Stimulated activated CD4-positive, alpha-beta T cell treated with anti-CD3 and anti-CD28 coated beads, Interleukin-2, amount 100 ng/mL, for 24 hours (primary cell): ENCODE measurements around the gene SLC38A3.
A peak's percentile ranks its signal among the peaks of the same experiment; 100 is the strongest.
"Not testable (repeated sequence)": the region's sequence is repeated elsewhere in the genome, so short reads cannot be mapped to it uniquely, and the experiment has no call there.

Experiments
- DNase-seq, 2 donors: peaks; one replicate each; pipeline ENCODE4 v3.0.0-alpha.2; 2020

SLC38A3 gene

GRCh38 chr3:50235716-50236483, 30.8 kb downstream of the SLC38A3 start, which contains the start of gene GNAI2:
GNAI2 (plus strand) TSS chr3:50236204; CDS start chr3:50236336, 132 bp downstream.
- DNase-seq: peak; percentile 99

DNA sequence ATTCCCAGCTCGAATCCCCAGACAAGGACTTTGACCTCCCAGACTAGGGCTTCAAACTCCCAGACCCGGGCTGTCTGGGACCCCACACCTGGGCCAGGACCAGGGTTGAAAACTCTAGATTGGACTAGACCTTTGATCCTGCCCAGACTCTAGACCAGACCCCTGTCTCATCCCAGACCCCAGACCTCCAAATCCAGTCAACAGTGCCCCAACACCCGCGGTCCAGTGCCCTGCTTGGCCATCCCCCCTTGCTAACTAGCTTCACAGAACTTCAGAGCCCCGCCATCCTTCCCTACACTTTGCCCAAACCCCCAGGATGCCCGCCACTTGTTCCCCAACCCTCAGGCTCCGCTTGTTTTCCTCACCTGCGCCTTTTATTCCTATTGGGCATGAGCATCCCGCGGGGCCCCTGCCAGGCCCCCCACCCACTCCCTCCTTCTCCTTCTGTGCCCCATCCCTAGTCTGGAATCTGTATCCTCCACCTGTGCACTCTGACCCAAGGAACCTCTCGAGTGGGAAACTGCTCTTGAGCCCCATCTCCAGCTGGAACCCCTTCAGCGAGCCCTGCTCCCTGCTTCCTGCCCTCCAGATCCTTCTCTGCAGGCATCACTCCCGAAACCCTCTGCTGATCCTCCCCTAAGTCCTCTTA, 31.5 kb downstream of the SLC38A3 start:
- DNase-seq: no peak

GRCh38 chr3:50237133-50237651, 32.1 kb downstream of the SLC38A3 start:
- DNase-seq: peak in 1 of 2 donors; percentile 37

- peak; percentile 87 to 91 for DNase-seq
Observed at GRCh38 chr3:50237754-50238548, 32.9 kb downstream of the SLC38A3 start.

- DNase-seq: peak in 1 of 2 donors; percentile 39
Observed at GRCh38 chr3:50238549-50239026, 33.5 kb downstream of the SLC38A3 start.

GRCh38 chr3:50239649-50240048, 34.6 kb downstream of the SLC38A3 start:
- no peak for DNase-seq

GRCh38 chr3:50241163-50241562, 36.1 kb downstream of the SLC38A3 start:
- DNase-seq: no peak

GRCh38 chr3:50241713-50242380, 36.8 kb downstream of the SLC38A3 start:
- no peak for DNase-seq

DNA sequence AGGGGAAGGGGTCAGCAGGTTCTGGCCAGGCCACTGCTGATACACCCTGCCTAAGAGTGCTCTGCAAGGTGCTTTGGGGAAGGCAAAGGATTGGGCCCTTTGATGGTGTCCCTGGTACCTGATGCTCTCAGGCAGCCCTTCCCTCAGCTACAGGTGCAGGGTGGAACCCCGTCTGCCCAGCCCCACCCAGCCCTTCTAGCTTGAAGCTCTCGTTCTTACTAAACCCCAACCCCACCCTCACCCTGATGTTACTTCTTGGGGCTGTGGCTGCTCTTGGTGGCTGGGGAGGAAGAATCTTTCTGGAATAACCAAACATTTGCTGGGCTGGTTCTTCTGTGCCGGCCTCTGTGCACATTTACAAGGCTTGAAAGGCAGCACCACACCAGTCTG, 37.3 kb downstream of the SLC38A3 start:
- DNase-seq: no peak

DNA sequence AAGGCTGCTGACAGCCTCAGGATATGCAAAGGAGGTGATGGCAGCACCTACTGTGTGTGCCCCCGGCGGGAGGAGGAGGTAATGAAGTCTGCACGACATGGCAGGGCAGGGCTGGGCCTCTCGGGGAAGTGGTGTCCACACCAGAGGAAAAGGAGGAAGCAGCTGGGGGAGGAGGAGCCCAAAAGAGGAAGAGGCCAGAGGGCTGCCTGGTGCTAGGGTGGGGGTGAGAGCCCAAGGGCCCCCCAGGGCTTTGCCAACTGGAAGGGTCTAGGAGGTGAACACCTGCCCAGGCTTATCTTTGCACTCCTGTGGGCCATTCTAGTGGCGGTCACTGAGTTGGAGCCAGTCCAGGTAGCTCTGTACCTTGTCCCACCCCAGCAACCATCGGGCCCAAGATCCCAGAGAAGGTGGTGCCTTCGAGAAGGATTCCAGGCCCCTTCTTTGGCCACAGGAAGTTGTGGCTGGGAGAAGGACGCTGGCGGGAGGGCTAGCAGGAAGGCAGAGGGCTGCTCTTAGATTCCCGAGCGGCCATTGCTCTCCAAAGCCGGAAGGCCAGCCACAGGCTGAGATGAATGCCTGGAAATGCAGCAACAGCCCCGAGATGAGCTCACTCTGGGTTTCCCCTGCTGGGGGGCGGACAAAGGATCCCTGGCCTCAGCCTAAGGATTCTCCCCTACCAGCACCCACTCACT, 37.9 kb downstream of the SLC38A3 start:
- DNase-seq: peak; percentile 52 to 53

DNA sequence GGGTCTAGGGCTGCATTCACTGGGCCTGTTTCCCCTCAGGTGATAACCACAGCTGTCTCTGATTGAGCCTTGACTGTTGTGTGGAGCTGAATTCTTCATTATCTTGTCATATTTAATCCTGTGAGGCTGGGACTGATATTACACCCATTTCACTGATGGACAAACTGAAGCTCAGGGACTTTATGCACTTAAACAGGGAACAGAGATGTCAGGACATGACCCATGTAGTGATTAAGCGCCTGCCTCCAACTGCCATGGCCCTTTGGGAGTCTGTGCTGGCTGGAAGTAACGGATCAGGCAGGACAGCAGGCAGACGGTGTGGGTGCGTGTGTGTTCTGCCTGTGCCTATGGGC, 38.4 kb downstream of the SLC38A3 start:
- no peak for DNase-seq

DNA sequence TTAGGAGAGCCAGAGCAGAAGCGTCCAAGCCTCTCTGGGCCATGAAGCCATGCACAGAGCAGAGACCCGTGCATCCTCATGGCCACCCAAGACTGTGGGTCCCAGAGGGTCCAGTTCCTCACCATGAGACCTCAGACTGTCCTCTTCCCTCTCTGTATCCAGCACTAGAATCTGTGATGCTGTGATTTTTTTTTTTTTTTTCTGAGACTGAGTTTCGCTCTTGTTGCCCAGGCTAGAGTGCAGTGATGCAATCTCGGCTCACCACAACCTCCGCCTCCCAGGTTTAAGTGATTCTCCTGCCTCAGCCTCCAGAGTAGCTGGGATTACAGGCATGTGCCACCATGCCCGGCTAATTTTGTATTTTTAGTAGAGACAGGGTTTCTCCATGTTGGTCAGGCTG, 39.7 kb downstream of the SLC38A3 start:
- not testable (repeated sequence) for DNase-seq

GRCh38 chr3:50245251-50245745, 40.2 kb downstream of the SLC38A3 start:
- no peak for DNase-seq

DNA sequence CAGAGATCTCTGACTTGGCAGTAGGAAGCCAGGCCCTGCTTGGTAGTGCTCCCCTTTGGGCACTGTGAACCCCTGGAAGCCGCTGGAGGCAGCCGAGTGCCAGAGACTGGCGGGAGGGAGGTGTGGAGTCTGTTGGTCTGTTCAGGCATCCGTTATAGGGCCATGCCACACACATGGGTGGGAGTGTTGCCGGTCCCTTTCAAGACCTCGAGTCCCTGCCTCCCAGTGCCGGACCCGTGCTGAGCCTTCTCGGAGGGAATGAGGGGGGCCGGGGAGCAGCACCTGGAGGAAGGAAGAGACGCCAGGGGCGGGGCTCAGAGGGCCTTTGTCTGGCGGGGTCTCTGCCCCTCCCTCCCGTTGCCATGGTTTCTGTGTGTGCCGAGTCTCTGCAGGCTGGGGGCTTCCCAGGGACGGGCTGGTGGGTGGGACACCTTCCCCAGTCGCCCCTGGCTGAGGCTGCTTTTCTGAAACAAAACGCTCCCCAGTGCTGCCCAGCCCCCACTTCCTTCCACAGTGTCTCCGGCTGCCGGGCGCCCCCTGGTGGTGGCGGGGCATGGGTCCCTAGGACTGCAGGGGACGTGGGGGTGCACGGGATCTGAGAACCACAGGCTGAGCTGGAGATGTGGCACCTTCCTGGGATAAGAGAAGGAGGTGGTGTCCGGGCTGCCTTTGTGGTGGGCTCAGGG, 40.9 kb downstream of the SLC38A3 start:
- peak; percentile 98 to 99 for DNase-seq

DNA sequence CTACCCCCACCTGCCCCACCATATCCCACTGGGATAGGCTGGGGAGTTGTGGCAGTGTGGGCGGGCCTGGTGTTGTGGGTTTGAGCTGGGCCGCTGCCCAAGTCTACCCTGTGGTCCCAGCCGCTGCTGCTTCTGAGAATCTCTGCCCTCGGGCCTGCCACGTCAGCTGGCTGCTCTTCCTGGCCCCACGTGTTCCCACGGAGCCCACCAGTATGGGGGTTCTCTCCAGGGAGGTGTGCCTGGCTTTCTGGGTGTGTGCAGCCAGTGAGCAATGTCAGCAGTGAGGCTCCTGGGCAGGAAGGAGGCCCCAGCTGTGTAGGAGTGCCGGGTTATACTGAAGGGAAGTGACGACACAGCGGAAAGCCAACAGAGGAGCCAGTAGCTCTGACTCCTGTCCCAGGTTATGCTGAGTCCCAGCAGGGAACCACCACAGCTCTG, 41.5 kb downstream of the SLC38A3 start:
- peak; percentile 85 to 86 for DNase-seq

DNA sequence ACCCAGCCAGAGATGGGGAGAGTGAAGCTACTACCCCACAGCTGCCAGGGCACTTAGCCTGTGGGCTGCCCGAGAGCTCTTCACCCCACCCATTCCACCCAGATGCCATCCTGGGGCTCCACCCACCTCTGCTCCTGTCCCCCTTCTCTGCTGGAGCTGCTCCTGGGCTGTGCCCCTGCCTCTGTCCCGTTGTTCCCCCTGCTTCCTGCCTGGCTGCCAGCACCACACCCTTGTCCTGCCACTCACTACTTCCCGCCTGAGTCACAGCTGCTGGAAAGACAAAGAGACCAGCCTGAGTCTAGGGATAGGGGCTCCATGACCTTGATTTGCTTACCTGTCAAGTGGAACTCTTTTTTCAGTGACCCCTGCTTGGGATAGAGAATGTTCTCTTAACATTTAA, 43.3 kb downstream of the SLC38A3 start:
- no peak for DNase-seq

DNA sequence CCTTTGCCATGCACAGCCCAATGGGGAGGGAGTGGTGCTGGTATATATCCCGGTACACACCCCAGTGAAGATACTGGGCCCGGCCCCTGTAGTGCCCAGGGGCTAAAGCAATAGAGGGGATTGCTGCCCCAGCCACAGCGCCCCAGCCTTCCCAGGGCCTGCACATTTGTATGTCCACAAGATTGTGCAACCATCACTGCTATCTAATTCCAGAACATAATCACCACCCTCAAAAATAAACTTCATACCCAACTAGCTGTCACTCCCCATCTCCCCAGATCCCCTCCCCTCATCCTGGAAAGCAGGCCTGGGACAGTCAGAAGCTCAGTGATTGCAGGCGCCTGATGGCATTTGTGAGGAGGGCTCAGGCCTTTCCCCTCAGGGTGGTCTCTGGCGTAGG, 44.4 kb downstream of the SLC38A3 start:
- DNase-seq: no peak

DNA sequence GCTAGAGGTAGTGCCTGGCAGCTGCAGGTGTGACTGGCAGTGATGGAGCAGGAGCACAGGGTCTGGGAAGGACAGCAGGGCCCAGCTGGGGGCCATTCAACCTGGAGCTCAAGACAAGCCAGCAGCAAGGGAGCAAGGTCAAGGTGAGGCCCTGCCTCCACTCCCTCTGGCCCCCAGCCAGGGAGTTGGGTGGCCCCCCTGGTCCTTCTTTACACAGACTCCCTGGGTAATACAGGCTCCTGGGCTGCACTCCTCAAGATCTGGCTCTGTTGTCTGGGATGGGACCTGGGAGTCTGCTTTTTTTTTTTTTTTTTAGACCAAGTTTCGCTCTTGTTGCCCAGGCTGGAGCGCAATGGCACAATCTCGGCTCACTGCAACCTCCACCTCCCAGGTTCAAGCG, 45.4 kb downstream of the SLC38A3 start:
- no peak for DNase-seq

GRCh38 chr3:50251220-50251619, 46.1 kb downstream of the SLC38A3 start:
- peak; percentile 64 to 65 for DNase-seq

GRCh38 chr3:50254577-50255250, 49.6 kb downstream of the SLC38A3 start:
- DNase-seq: no peak

DNA sequence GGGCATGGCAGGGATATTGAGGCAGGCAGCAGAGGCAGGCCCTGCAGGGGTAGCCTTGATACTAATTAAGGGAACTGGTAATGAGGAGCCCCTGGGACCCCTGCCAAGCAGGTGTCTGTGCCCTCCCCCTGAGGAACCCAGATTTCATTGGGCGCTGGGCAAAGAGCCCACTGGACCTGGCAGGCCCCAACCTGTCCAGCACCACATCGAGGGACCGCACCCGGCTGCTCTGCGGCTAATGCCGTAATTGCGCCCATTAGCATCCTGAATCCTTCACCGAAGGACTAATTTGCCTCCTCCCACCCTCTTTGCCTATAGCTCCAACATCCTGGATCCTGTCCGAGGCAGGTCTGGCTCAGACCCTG, 50.2 kb downstream of the SLC38A3 start:
- DNase-seq: no peak
